GM12865 (cell line): ENCODE measurements around the gene PPFIA2.
"Not testable (repeated sequence)": the region's sequence is repeated elsewhere in the genome, so short reads cannot be mapped to it uniquely, and the experiment has no call there.

Experiments
- DNase-seq: peaks from one replicate; pipeline ENCODE4 v3.0.0; 2010; ENCODE audit warnings: low read depth
- H3K4me3 ChIP-seq: 2 replicates; pipeline ENCODE4 v1.5.1; 2011; ENCODE audit warnings: mild to moderate bottlenecking, low read depth, low read length, control low read depth
- CTCF ChIP-seq: IDR thresholded peaks from 2 replicates; pipeline ENCODE4 v1.5.1; 2011; ENCODE audit warnings: low read length, control low read depth, low read depth, inconsistent platforms; ENCODE audit not compliant: insufficient read depth; ENCODE audit errors: missing control alignments

Gene PPFIA2

GRCh38 chr12:81596558-81596957 is 162.6 kb downstream of the PPFIA2 start:
- no peak for TF ChIP-seq CTCF
- DNase-seq = no peak
- no peak overlapping the region for H3K4me3 ChIP-seq

- no peak for DNase-seq
- no peak for TF ChIP-seq CTCF
- no peak overlapping the region for H3K4me3 ChIP-seq
Measured at GRCh38 chr12:81591256-81591655, 167.9 kb downstream of the PPFIA2 start.

GRCh38 chr12:81590703-81591102 is 168.4 kb downstream of the PPFIA2 start:
- DNase-seq, H3K4me3 ChIP-seq: not testable (repeated sequence)

- no peak for TF ChIP-seq CTCF
- no peak overlapping the region for H3K4me3 ChIP-seq
- DNase-seq = peak; percentile 12
Measured at GRCh38 chr12:81588235-81589008, 170.7 kb downstream of the PPFIA2 start.

GRCh38 chr12:81585787-81586186 is 173.4 kb downstream of the PPFIA2 start:
- no peak for TF ChIP-seq CTCF
- no peak for DNase-seq
- H3K4me3 ChIP-seq = no peak overlapping the region

GRCh38 chr12:81573228-81573627 is 185.9 kb downstream of the PPFIA2 start:
- TF ChIP-seq CTCF = no peak
- no peak overlapping the region for H3K4me3 ChIP-seq
- no peak for DNase-seq

GRCh38 chr12:81572411-81572810 is 186.7 kb downstream of the PPFIA2 start:
- DNase-seq = no peak
- TF ChIP-seq CTCF = no peak
- H3K4me3 ChIP-seq = no peak overlapping the region

GRCh38 chr12:81570234-81570633 is 188.9 kb downstream of the PPFIA2 start:
- no peak for TF ChIP-seq CTCF
- no peak for DNase-seq

More at GRCh38 chr12:81570234-81570633, 188.9 kb downstream of the PPFIA2 start:
- no peak overlapping the region for H3K4me3 ChIP-seq
